HEK293 (cell line): Measurements from ENCODE around the gene COL9A3.

Experiments used
- BCL11B ChIP-seq: fragments of 450-650 bp; formaldehyde crosslinking; IDR thresholded peaks from 2 replicates; pipeline ENCODE4 v1.5.1; 2016; ENCODE audit warnings: low read depth, missing biosample characterization, missing genetic modification characterization
- CTCF ChIP-seq: fragments of 450-650 bp; formaldehyde crosslinking; IDR thresholded peaks from 2 replicates; pipeline ENCODE4 v1.5.1; 2016; ENCODE audit warnings: missing biosample characterization, missing genetic modification characterization
- ZNF148 ChIP-seq: fragments of 450-650 bp; formaldehyde crosslinking; IDR thresholded peaks from 2 replicates; pipeline ENCODE4 v1.5.0; 2017; ENCODE audit warnings: missing biosample characterization, missing genetic modification characterization, borderline replicate concordance
- ZNF274 ChIP-seq, 2 experiments: fragments of 200-500 bp in 1 of 2; fragments of 450-650 bp in 1 of 2; sonication (Bioruptor generic) in 1 of 2; formaldehyde crosslinking in 1 of 2; IDR thresholded peaks; 2 replicates each; pipeline versions ENCODE4 v1.5.1 to v1.6.1; 2014 to 2016; ENCODE audit warnings: borderline replicate concordance in 1 of 2, inconsistent platforms in 1 of 2, low read length in 1 of 2, missing biosample characterization in 1 of 2, missing genetic modification characterization in 1 of 2

DNA sequence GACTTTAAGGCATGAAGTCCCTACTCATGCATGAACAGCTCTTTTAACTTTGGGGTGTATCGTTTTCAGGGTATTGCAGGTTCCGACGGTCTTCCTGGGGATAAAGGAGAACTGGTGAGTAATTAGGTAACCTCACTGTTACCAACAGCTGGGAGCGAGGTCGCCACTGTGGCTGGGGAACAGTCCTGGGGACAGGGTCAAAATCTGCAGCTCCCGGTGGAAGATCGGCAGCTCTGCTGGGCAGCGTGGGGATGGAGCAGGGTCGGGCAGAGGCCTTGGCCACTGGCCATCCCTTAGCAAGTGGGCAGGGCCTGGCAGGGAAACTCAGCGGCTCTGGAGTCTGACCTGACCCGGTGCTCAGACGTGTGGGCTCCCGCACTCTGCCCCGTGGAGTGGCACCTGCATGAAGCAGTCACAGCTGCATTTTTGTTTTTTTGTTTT is 16.1 kb downstream of the COL9A3 start:
- TF ChIP-seq CTCF (tag by site-specific recombination) (no peak), ZNF148 (tag by site-specific recombination) (no peak), BCL11B (tag by site-specific recombination) (no peak), ZNF274 (IDR thresholded peaks at IDR 0.05; ENCODE audit: low read length) (no peak), ZNF274 (tag by site-specific recombination; IDR thresholded peaks at IDR 0.05; ENCODE audit: borderline replicate concordance) (no peak)
